Epidermal melanocyte (primary cell): Measurements from ENCODE around the gene PRUNE1.

ENCODE experiments used
- DNase-seq: peaks from one replicate; pipeline ENCODE4 v3.0.0; 2011; ENCODE audit warnings: low spot score; ENCODE audit not compliant: insufficient read length

Gene PRUNE1

DNA sequence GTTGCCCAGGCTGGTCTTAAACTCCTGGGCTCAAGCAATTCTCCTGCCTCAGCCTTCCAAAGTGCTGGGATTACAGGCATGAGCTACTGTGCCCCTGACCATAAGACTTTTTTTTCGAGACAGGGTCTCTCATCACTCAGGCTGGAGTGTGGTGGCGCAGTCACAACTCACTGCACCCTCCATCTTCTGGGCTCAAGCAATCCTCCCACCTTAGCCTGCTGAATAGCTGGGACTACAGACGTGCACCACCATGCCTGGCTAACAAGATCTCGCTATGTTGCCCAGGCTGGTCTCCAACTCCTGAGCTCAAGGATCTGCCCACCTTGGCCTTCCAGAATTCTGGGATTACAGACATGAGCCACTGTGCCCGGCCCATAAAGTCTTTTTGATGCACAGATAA, 41.2 kb downstream of the PRUNE1 start:
- DNase-seq: no peak

DNA sequence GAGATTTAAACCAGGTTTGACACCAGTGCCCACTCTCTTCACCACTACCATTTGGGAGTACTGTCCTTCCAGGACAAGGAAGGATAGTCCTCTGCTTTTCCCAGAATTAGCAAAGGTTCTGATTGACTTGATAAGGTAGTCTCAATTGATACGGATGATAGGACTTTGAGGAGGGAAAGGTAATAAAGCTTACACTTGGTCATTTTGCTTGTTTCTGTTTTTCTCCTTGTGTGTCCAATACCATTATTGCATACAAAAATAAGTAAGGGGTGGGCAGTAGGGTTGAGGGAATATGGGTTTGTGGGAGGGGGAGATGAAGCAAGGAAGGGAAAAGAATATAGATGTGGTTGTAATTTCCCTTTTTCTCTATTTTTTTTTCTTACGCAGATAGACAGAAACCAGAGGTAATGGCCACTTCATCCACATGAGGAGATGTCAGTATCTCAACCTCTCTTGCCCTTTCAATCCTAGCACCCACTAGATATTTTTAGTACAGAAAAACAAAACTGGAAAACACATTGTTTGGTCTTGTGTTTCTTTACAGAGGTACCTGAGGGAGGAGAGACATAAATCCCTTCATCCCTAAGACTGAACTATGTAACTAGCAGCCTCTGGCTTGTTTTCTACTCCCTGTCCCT, 41.9 kb downstream of the PRUNE1 start:
- DNase-seq: no peak

DNA sequence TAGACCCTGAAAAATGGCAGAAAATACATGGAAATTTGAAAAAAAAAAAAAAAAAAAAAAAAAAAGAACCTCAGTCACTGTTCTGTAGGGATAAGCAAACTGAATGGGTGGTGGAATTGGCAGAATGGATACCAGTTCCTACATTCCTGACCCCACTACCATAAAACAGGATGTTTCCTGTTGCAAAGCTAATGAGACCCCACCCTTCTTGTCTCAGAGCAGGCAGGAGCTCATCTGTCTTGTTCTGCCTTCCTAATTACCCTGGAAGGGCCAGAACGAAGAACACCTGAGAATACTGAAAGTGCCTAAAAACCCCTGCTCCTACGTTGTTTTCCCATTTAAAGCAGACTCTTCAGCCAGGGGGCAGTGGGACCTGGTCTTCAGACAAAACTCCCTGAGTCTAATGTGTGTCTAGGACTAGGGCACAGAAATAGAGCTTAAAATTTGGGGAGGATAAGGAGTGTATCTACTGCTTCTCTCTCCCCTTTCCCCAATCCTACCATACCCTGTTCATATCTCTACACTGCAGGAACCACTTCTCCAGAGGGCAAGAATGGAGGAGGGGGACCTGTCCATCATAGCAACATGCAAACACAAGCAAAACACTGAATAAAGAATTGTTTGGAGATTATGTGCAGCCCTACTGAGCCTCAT, 43.2 kb downstream of the PRUNE1 start:
- DNase-seq: no peak

DNA sequence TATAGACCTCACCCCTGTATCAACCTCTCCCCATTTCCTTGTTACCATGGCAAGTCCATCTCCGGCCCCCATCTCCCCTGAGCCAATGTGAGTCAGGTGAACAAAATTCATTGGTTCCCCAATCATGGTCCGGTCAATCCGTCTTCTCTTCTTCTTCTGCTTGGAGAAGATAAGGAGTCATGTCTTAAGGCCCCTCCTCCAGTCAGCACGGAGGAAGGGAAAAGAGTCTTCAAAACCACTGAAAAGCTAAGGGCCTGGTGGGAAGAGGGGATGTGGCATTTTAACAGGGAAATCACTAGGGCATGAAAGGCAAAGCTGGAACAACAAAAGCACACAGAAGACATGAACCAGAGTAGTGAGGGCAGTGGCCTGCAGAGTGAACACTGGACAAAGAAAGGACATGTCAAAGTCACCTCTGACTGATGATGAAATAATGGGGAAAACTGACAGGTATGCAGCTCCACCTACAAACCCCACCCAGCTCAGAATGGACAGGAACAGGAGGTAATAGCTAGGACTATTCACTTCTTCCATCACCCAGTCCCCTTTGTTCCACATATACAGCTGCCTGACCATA, 46.8 kb downstream of the PRUNE1 start:
- DNase-seq: no peak

DNA sequence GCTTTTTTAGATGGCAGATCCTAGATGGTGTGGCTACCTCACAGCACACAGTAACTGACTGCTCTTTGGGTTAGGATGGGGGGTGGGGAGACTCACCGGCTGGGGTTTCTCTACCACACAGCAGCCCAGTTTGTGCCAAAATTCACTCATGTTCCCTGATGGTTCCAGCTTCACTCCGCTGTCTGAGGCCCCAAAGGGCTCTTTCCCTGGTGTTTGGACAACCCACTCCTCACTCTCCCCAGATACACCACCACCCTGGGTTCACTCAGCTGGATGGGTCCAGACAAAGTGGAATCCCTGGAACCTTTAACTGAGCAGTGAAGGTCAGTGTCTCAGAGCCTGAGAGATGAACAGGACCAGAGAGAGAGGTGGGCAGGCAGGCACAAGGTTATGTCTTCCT, 47.3 kb downstream of the PRUNE1 start:
- DNase-seq: no peak

DNA sequence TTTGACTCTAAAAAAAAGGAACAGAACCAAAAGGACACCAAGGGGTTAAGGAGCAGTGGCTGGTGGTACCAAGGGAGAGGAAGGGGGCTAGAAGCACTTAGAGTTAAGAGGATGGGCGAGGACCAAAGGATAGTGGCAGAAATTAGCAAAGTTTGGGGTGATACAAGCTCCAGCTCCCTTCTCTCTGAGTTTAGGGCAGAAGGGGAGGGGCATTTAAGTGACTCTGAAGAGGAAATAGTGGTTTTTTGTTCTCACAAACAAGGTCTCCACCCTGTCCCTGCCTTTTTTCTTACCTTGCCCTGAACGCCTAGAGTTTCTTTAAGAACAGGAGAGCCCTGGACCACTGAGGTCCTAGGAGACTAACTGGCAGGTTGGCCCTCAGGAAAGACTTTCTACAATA, 47.9 kb downstream of the PRUNE1 start:
- no peak for DNase-seq

DNA sequence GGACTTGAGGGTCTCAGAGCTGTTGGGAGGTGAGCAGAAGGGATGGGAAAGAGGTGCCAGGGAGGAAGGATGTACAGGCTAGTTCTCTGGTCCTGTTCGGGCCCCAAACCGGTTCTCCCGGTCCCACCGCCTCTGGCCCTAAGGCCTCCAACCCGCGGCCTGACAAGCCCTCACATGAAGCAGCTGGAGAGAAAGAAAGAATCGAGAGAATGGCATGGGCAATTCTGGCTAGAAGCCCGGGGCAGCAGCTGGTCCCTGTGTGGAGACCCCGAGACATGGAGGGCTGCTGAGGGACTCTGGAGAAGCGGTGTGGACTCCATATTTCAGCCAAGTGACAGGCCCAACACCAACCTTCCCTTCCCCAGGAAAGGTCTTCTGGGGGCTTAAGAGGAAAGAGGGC, 50.4 kb downstream of the PRUNE1 start:
- no peak for DNase-seq

DNA sequence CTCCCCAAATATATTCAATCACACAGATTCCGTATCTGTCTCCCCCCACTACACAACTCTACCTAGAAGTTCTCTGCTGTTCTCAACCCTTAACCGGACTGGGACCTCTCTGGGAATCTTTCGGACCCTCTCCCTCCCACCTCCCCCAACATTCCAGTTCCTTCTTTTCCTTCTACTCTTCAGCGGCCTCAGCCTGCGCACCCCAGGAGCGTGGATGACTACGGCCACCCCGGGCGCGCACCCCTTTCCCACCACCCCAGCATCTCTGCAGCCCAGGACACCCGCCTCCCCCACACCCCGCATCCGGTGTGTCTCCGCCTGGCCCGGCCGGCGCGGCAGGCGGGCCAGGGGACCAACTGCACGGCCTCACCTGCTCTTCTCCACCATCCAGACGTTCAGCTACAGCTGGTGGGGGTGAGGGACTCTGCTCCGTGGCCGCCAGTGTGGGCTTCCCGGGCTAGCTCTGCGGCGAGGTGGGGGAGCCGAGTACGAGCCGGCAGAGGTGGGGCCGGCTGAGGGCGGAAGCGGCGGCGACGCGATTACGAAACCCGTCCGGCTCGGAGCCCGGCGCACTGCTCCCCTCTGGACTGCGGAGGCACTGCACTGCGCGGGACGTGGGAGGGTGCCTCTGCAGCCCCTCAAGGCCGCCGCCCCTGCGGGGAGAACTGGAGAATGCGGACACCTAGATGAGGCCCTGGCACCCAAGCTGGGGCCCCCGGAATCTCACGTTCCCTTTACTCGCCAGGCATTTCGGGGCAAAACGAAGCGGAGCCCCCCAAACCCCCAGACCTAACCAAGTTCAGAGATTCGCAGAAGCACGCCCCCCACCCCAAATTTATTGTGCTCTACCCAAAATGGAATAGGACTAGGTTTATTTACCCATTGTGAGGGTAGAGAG, 51.1 kb downstream of the PRUNE1 start, which contains the start of gene CDC42SE1:
TSS of gene CDC42SE1 (minus strand) at position 514 of the 898 bp plus-strand sequence. CDS start 3,892 bp downstream, outside the sequence.
- peak; percentile 78 for DNase-seq

DNA sequence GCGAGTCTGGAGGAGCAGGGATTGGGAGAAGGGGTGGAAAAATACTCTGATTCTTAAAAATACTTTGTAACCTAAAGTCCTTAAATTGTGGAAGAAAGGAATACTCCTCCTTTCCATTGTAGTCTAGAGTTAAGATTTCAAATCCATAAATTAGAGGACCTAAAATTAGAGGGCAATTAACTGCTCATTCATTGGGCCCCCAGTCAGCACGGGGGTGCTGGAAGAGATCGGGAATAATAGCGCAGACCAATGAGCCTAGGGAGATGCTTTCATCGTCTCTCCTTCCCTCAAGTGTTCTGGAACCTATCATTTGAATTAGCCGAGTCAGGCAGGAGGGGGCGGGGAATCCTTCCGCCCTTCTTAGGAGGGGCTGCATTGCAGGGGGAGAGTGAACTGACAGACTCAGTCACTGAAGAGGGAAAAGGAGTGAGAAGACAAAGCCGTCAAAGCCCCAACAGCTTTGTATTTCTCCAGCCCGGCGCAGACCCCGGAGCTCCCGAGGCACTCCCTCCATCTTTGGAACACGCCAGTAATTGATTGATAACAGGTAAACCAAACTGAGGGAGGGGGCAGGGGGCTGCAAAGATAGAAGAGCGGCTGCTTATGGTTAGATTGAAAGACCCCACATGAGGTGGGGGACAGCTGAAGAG, 51.9 kb downstream of the PRUNE1 start, which contains the start of gene MLLT11:
TSS of gene MLLT11 (plus strand) at position 391 of the 650 bp plus-strand sequence. CDS start 6,828 bp downstream, outside the sequence.
- peak; percentile 52 for DNase-seq

DNA sequence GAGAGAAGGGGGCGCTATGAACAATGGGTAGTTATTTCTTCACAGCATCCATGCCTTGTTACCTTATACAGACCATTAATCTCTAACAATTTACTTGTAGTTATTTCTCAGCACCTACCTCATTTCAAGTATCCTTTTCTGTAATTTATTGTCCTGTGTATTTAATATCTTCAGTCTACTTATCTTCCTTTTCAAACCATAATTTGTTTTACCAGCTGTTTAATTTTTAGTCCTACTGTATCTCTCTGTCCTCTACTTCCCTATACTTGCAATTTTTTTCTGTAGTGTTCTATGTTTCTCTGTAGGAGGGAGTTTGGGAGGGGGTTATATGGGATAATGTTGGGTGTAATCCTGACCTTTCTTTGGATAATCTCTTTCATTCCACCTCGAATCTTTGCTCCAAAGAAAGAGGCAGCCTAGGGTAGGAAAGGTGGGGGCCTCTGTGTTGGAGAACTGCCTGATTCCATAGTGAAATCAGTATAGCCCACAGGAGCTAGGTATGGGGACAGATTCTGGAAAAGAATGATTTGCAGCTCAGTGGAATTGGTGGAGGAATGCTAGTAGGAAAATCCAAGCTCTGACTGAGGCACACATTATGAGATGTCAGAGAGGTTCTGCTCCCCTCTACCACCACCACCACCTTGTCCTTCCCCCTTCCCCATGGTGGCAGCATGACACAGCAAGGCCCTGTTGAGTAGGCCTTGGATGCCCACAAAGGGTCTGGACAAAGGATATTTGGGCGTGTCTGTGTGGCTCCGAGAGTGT, 52.6 kb downstream of the PRUNE1 start:
- DNase-seq: no peak

DNA sequence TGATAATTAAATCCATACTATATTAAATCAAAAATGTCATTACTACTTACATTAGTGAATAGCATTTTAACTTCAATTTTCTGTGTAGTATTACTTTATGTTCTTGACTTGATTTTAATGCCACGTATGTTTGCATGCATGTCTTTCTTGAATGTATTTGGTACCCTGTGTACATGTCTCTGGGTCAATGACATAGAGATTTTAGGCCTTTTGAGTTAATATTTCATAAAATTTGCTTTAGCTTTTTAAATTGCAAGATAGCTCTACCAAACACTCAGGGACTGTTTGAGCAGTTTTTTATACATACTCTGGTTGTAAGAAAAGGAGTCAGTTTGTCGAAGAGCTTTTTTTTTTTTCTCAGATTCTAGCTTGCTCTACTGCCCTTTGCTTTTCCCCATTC, 53.5 kb downstream of the PRUNE1 start:
- no peak for DNase-seq

DNA sequence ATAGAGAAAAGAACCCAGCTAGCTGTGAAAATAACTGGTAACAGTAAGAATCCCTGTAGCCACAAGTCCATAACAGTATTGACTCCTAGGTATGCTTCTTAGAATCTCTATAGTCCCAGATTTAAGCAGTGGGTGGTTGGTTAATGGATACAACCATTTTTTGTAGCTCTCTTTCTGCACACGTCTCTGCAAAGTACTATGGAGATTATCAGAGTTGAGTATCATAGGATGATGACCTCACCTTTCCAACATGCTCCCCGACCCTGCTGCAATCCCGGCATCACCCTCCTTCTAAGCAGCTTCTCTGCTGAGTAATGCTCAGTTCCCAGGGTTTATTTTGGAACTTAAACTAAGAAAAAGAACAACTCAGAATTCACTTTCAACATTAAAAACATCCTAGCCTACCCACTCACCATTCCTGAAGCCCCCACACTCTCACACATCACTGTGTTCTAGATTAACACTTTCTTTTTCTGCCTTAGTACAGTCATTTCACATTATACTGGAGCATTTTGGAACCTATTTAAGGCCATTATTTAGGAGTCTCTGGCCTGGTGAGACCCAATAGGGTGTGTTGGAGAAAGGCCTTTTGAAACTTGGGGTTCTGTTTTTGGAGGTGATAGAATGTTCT, 54.6 kb downstream of the PRUNE1 start:
- no peak for DNase-seq

DNA sequence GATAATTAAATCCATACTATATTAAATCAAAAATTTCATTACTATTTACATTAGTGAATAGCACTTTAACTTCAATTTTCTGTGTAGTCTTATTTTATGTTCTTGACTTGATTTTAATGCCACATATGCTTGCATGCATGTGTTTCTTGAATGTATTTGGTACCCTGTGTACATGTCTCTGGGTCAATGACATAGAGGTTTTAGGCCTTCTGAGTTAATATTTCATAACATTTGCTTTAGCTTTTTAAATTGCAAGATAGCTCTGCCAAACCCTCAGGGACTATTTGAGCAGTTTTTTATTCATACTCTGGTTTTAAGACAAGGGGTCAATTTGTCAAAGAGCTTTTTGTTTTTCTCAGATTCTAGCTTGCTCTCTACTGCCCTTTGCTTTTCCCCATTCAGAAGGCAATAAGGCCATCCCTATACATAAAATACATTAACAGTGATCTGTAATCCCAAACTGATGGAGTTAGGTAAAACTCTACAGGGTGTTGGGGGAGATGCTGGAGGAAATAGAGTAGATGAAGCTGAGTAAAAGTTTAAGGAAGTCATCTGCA, 56.9 kb downstream of the PRUNE1 start:
- DNase-seq: no peak

DNA sequence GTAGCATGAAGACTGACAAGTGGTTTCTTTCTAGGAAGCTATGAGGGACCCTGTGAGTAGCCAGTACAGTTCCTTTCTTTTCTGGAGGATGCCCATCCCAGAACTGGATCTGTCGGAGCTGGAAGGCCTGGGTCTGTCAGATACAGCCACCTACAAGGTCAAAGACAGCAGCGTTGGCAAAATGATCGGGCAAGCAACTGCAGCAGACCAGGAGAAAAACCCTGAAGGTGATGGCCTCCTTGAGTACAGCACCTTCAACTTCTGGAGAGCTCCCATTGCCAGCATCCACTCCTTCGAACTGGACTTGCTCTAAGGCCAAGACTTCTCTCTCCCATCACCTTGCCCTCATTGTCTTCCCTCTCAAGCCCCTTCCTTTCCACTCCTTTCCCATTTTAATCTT, 58.9 kb downstream of the PRUNE1 start:
- DNase-seq: no peak

DNA sequence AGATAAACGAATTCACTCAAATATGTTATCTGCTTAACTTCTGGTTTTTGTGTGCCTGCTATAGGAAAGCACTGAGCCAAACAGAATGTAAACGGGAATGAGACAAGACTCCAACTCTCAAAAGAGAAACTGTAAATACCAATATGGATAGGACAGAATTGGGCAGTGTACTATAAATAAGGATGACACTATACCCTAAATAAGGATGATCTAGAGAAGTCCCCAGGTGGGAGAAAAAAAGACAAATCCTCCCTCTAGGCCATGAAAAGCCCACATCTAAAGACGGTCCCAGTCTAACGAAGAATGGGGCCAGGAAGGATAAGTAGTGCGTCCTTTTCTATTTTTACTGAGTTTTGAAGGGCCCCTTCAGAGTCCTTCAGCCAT, 60.8 kb downstream of the PRUNE1 start:
- DNase-seq: no peak

DNA sequence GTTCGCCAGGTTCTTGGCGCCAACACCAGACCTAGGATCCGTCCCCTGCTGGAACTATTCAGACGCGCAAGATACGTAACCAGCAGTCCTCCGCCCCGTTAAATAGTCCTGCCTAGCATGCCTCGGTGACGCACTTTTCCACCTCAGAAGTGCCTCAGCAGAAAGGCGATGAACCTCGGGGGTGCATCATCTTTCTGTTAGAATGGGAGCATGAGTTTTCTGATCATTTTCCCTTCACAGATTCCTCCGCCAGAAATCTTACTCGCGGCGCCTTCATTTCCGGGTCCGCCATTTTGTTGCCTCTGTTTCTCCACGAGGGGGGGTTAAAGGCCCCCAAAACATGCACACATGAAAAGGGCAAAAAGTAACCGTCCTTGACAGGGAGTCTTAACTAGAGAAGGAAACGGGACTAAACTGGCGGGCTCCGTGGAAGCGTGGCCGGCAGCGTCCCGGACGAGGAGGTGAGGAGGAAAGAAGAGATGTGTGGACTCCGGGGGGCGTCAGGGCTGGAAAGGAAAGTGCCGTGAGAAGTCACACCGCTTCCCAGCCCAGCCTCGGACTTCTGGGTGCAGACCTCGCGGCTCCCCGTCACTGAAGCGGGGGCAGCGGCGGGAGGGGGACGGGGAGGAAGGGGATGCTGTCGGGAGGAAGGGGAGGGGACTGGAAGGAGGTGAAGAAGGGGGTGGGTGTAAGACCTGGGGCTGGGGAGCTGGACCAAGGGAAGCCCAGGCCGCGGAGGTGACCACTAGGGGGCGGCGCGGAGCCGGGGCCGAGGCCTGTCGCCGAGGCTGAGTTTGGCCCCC, 62.4 kb downstream of the PRUNE1 start, which contains the start of gene GABPB2:
TSS of gene GABPB2 (plus strand) at position 288 of the 803 bp plus-strand sequence. CDS start 17,429 bp downstream, outside the sequence.
- peak; percentile 87 for DNase-seq

DNA sequence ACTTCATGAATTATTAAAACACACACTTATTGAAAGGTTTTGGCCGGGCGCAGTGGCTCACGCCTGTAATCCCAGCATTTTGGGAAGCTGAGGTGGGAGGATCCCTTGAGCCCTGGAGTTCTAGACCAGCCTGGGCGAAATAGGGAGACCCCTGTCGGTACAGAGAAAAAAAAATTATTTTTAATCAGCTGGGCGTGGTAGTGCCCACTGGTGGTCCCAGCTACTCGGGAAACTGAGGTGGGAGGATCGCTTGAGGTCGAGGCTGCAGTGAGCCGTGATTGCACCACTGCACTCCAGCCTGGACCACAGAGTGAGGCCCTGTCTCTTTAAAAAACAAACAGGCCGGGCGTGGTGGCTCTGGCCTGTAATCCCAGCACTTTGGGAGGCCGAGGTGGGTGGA, 64.0 kb downstream of the PRUNE1 start:
- no peak for DNase-seq
